Hematopoietic multipotent progenitor cell treated with erythropoietin and hydrocortisone succinate and interleukin-3 and kit ligand, for 8 days (in vitro differentiated cells): ENCODE data around the gene ST3GAL5.
"Not testable (repeated sequence)": the region's sequence is repeated elsewhere in the genome, so short reads cannot be mapped to it uniquely, and the experiment has no call there.

ENCODE experiments used
- DNase-seq: peaks from one replicate; pipeline ENCODE4 v3.0.0-alpha.2; 2015

ST3GAL5 gene

GRCh38 chr2:85915606-85916303 lies 27.0 kb upstream of the ST3GAL5 start:
- no peak for DNase-seq

GRCh38 chr2:85914922-85915321 lies 26.1 kb upstream of the ST3GAL5 start:
- no peak for DNase-seq

- DNase-seq = no peak
Observed at GRCh38 chr2:85913884-85914881, 25.4 kb upstream of the ST3GAL5 start.

- no peak for DNase-seq
Observed at GRCh38 chr2:85911814-85912692, 23.3 kb upstream of the ST3GAL5 start.

- DNase-seq = no peak
Observed at GRCh38 chr2:85911097-85911496, 22.3 kb upstream of the ST3GAL5 start.

GRCh38 chr2:85909005-85909404 lies 20.2 kb upstream of the ST3GAL5 start:
- no peak for DNase-seq

GRCh38 chr2:85908506-85908905 lies 19.7 kb upstream of the ST3GAL5 start:
- DNase-seq = no peak

GRCh38 chr2:85907671-85908157 lies 18.9 kb upstream of the ST3GAL5 start:
- no peak for DNase-seq

- no peak for DNase-seq
Observed at GRCh38 chr2:85906748-85907147, 18.0 kb upstream of the ST3GAL5 start.

GRCh38 chr2:85905891-85906290 lies 17.1 kb upstream of the ST3GAL5 start:
- DNase-seq = no peak

- no peak for DNase-seq
Observed at GRCh38 chr2:85905187-85905666, 16.4 kb upstream of the ST3GAL5 start.

- DNase-seq = no peak
Observed at GRCh38 chr2:85903849-85904248, 15.1 kb upstream of the ST3GAL5 start.

GRCh38 chr2:85902496-85902895 lies 13.7 kb upstream of the ST3GAL5 start:
- DNase-seq = no peak

- DNase-seq = no peak
Observed at GRCh38 chr2:85901155-85901554, 12.4 kb upstream of the ST3GAL5 start.

- DNase-seq = no peak
Observed at GRCh38 chr2:85900366-85900765, 11.6 kb upstream of the ST3GAL5 start.

GRCh38 chr2:85899849-85900248 lies 11.1 kb upstream of the ST3GAL5 start:
- DNase-seq = no peak

GRCh38 chr2:85899284-85899683 lies 10.5 kb upstream of the ST3GAL5 start:
- DNase-seq = no peak

GRCh38 chr2:85898881-85899280 lies 10.1 kb upstream of the ST3GAL5 start:
- no peak for DNase-seq

- not testable (repeated sequence) for DNase-seq
Observed at GRCh38 chr2:85894554-85895278, 5.9 kb upstream of the ST3GAL5 start.

- DNase-seq = no peak
Observed at GRCh38 chr2:85893428-85894258, 4.9 kb upstream of the ST3GAL5 start.
